ENCODE results near the gene KIF13A.
"Not testable (repeated sequence)": the region's sequence is repeated elsewhere in the genome, so short reads cannot be mapped to it uniquely, and the experiment has no call there.

The KIF13A gene

GRCh38 chr6:17851720-17852161, 135.7 kb downstream of the KIF13A start:
- DNase-seq (ENCODE audit: low read depth in 2 of 2, low spot score in 1 of 2): no peak

- no peak for DNase-seq (ENCODE audit: low read depth in 2 of 2, low spot score in 1 of 2)
Measured at GRCh38 chr6:17851001-17851719, 136.3 kb downstream of the KIF13A start.

DNA sequence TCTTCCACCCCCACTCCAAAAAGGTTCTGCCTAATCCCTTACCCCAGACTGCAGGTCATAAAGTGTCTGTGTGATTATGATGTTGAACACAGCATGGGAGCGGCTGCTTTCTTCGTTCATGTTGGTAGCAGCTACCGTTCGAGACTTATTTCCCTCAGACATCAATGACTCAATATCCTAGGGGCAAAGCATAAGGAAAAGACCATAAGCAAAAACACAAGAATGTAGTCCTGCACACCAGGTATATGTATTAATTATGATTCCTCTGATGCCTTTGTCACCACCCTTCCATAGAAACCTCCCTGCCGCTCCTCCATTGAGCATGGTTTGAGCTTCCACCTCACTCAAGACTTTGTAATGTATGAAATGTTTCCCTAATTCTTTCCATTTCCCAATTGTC, 137.2 kb downstream of the KIF13A start:
- no peak for DNase-seq (ENCODE audit: low read depth in 2 of 2, low spot score in 1 of 2)

- no peak for DNase-seq (ENCODE audit: low read depth in 2 of 2, low spot score in 1 of 2)
Measured at GRCh38 chr6:17847203-17847760, 140.2 kb downstream of the KIF13A start.

DNA sequence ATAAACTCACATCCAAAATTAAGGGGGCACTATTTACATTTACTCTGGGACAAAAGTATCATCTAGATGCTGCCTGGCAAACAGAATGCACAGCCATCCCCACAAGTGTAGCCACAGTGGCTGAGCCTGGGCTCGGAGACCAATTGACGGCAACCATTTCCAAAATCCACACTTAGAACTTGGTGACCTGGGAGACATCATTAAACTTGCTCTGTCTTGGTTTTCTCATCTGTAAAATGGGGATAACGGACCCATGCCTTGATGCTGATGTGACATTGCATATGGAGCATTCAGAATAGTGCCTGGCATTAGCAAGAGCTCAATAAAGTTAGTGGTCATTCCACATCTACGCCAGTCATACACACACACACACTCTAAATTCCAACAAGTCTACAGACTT, 140.7 kb downstream of the KIF13A start:
- no peak for DNase-seq (ENCODE audit: low read depth in 2 of 2, low spot score in 1 of 2)

DNA sequence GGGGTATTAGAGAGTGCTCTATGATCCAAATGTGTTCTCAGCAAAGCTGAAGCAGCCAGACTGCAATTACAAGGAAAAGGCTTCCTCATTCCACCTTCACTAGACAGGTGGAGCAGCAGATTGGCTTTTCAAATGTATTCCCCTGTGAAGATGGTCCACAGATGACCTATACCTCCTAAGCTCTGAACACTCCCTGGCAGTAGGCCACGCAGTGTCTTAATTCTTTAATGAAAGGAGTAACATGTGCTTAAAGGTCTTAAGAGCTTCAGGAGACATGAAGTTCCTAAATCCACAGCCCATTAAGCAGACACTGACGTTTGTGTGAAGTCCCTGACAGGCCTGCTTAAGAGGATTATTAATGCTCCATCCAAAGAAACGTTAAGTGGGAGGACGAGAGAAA, 141.8 kb downstream of the KIF13A start:
- no peak for DNase-seq (ENCODE audit: low read depth in 2 of 2, low spot score in 1 of 2)

DNA sequence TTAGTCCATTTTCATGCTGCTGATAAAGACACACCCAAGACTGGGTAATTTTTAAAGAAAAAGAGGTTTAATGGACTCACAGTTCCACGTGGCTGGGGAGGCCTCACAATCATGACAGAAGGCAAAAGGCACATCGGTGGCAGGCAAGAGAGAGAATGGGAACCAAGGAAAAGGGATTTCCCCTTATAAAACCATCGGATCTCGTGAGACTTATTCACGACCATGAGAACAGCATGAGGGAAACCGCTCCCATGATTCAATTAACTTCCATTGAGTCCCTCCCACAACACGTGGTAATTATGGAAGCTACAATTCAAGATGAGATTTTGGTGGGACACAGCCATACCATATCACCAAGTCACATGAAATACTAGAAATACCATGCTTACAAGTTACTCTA, 142.5 kb downstream of the KIF13A start:
- DNase-seq (ENCODE audit: low read depth in 2 of 2, low spot score in 1 of 2): not testable (repeated sequence)

- no peak for DNase-seq (ENCODE audit: low read depth in 2 of 2, low spot score in 1 of 2)
Measured at GRCh38 chr6:17842934-17843821, 144.3 kb downstream of the KIF13A start.

DNA sequence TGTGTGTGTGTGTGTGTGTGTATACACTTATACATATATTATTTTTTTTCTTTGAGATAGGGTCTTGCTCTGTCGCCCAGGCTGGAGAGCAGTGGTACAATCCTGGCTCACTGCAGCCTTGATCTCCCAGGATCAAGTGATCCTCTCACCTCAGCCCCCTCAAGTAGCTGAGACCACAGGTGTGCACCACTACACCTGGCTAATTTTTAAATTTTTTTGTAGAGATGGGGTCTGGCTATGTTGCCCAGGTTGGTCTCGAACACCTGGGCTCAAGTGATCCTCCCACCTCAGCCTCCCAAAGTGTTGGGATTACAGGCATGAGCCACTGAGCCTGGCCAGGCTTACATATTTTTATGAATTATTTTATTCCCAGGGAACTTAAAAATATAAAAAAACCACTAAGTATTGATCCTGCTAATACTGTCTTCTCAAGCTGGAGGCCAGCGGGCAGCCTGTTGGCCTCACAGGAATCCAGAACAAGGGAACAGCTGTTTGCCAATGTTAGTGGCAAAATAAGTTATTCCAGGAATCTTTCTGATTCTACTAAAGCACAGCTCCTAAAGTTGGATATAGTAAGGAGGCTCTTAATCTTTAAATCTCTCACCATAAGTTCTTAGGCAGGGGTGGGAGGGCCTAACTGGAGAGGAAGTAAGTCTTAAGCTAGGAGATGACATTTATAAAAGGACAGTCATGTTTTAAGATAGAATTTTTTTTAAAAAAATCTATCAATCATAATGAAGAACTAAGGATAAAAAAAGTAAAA, 145.2 kb downstream of the KIF13A start:
- DNase-seq (ENCODE audit: low read depth in 2 of 2, low spot score in 1 of 2): no peak

- no peak for DNase-seq (ENCODE audit: low read depth in 2 of 2, low spot score in 1 of 2)
Measured at GRCh38 chr6:17839513-17840223, 147.8 kb downstream of the KIF13A start.

DNA sequence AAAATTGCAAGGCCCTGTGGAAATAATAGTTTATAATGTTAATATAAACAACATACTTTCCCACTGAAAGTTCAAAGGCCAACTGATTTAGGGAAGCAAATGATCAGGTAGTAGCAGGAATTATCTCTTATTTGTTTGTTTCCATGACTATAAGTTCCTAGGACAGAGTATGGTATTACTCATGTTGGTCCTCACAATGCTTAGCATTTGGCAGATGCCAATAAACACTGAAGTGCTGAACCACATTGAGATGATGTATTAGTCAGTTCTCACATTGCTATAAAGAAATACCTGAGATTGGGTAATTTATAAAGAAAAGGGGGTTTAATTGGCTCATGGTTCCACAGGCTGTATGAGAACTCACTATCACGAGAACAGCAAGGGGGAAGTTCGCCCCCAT, 151.1 kb downstream of the KIF13A start:
- DNase-seq (ENCODE audit: low read depth in 2 of 2, low spot score in 1 of 2): no peak

GRCh38 chr6:17835784-17836183, 151.7 kb downstream of the KIF13A start:
- no peak for DNase-seq (ENCODE audit: low read depth in 2 of 2, low spot score in 1 of 2)

DNA sequence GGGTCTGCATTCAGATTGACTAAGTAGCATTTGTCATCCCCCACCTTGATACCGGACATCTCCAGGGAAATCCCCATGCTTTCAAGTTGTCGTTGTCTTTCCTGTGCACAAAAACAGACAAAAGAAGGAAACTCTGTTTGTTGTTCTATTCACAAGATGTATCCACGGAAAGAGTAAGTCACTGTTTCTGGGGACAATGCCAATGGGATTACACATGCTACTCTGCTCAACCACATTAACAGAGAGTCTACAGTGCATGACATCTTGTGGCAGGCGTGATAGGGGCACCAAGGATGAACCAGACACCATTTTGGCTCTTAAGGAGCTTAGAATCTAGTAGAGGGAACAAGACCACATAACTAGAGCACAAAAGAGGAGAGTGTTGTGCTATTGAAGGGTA, 156.3 kb downstream of the KIF13A start:
- DNase-seq (ENCODE audit: low read depth in 2 of 2, low spot score in 1 of 2): no peak

- DNase-seq (ENCODE audit: low read depth in 2 of 2, low spot score in 1 of 2): no peak
Measured at GRCh38 chr6:17829905-17830304, 157.5 kb downstream of the KIF13A start.

- DNase-seq (ENCODE audit: low read depth in 2 of 2, low spot score in 1 of 2): no peak
Measured at GRCh38 chr6:17828149-17828548, 159.3 kb downstream of the KIF13A start.

DNA sequence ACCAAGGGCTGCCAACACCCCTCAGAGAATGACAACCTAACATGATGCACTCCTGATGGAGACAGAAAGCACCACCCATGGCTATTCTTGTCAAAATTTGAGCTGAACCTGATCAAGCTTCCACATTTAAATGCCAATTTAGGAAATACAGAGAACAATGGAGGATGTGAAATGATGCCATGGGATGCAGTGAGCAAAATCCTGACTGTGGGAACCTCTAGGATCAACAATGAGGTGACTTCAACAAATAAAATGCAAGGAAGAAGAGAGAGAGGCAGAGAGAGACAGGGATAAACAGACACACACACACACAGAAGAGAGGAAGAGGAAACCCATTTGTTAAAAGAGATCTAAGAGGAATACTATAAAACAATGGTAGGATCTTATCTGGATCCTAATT, 161.1 kb downstream of the KIF13A start:
- no peak for DNase-seq (ENCODE audit: low read depth in 2 of 2, low spot score in 1 of 2)

GRCh38 chr6:17820055-17820454, 167.4 kb downstream of the KIF13A start:
- no peak for DNase-seq (ENCODE audit: low read depth in 2 of 2, low spot score in 1 of 2)

- DNase-seq (ENCODE audit: low read depth in 2 of 2, low spot score in 1 of 2): no peak
Measured at GRCh38 chr6:17817763-17818162, 169.7 kb downstream of the KIF13A start.

DNA sequence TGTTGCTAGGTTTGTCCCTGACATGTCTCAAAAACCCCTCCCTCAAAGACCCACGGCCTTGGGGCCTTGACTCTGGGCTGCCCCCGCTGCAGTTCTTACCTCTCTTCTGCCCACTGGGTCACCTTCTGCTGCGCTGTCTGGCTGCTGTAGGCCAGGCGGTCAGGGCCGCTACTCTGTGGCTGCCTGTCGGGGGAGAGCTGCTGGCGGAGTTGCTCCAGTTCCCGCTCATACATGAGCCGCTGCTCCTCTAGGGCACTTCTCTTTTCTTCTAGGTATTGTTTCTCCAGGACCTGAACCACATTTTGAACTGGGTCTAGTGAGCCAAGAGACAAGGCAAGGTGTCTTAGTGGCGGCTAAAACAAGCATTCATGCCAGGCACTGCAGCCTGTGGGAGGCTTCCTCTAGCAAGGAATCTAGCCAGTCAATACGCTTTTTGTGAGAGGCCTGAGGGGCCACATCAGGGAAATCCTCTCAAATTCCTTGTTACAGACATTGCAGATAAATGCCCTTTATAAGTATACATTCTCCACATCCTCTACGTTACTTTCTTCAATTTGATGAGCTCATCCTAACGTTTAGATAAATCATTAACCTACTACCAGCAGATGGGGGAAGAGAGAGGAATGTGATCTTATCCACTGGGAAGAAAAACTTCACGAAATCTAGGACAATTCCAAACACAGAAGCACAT, 170.4 kb downstream of the KIF13A start:
- DNase-seq (ENCODE audit: low read depth in 2 of 2, low spot score in 1 of 2): no peak

DNA sequence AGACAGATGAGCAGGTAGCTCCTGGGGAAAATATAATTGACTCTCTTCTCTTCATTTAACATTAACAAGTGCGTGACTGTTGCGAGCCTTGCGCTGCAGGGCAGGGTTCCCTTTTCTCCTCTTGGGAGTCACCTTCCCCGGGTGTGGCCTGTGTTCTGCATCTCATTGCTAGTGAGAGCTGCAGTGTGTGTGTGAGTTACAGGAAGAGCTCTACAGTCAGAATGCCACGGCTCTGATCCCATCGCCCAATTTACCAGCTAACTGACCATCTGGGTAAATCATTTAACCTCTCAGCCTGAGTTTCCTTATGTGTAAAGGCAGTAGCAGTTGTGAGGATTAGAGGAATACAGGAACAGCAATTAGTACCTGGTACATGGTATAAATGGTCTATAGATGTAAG, 173.9 kb downstream of the KIF13A start:
- no peak for DNase-seq (ENCODE audit: low read depth in 2 of 2, low spot score in 1 of 2)

Measured in stimulated activated CD8-positive, alpha-beta memory T cell treated with anti-CD3 and anti-CD28 coated beads, Interleukin-4, amount 100 ng/mL, for 4 hours (primary cell).